NB4 (cell line): ENCODE measurements around the gene VASN.

Experiments
- MYC ChIP-seq: IDR thresholded peaks from 2 replicates; pipeline ENCODE4 v1.6.1; 2011; ENCODE audit warnings: low read depth, low read length
- TF ChIP-seq, protein P1 (sequence below): IDR thresholded peaks from 2 replicates; pipeline ENCODE4 v1.6.1; 2011; ENCODE audit warnings: low read depth, low read length
- TF ChIP-seq, protein P2 (sequence below): IDR thresholded peaks from one replicate; pipeline ENCODE4 v1.5.1; 2012; ENCODE audit warnings: low read depth, low read length

DNA sequence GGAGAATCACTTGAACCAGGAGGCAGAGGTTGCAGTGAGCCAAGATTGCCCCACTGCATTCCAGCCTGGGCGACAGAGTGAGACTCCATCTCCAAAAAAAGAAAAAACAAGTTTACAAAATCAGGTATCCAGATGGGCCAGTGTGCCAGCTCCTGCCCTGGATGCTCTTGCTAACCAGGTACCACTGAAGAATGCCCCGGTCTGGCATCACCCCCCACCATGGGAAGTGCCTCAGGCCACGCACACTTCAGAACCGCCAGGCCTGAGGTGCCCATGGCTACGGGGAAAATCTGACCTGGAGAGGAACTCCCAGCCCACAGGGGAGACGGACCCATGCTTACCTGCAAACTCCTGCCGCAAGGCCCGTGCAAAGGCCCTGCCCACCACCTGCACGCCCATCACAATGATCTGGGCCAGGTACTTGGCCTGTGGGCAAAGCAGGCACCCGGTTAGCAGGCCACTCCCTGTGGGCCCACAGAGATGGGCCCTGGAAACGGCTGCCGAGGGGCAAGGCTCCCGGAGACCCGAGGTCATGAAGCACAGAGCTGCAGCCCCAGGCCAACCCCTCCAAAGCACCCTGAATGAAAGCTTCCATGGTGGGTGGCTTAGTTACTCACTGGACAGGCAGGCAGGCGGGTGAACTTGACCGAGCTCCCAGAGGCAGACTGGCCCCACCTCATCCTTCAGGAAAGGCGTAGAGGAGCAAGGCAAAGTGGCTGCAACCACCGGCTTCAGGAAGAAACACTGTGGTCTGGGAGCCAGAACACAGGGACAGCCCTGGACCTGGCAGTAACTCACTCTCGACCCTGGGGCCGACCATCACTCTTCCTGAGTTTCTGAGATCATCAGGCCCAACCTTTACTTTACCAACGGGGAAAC lies 28.5 kb upstream of the VASN start:
- TF ChIP-seq, protein P1, sequence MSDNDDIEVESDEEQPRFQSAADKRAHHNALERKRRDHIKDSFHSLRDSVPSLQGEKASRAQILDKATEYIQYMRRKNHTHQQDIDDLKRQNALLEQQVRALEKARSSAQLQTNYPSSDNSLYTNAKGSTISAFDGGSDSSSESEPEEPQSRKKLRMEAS = no peak
- TF ChIP-seq, protein P2, sequence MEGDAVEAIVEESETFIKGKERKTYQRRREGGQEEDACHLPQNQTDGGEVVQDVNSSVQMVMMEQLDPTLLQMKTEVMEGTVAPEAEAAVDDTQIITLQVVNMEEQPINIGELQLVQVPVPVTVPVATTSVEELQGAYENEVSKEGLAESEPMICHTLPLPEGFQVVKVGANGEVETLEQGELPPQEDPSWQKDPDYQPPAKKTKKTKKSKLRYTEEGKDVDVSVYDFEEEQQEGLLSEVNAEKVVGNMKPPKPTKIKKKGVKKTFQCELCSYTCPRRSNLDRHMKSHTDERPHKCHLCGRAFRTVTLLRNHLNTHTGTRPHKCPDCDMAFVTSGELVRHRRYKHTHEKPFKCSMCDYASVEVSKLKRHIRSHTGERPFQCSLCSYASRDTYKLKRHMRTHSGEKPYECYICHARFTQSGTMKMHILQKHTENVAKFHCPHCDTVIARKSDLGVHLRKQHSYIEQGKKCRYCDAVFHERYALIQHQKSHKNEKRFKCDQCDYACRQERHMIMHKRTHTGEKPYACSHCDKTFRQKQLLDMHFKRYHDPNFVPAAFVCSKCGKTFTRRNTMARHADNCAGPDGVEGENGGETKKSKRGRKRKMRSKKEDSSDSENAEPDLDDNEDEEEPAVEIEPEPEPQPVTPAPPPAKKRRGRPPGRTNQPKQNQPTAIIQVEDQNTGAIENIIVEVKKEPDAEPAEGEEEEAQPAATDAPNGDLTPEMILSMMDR = no peak
- no peak for TF ChIP-seq MYC
